Measurements from ENCODE around the gene XXYLT1.

Gene XXYLT1

DNA sequence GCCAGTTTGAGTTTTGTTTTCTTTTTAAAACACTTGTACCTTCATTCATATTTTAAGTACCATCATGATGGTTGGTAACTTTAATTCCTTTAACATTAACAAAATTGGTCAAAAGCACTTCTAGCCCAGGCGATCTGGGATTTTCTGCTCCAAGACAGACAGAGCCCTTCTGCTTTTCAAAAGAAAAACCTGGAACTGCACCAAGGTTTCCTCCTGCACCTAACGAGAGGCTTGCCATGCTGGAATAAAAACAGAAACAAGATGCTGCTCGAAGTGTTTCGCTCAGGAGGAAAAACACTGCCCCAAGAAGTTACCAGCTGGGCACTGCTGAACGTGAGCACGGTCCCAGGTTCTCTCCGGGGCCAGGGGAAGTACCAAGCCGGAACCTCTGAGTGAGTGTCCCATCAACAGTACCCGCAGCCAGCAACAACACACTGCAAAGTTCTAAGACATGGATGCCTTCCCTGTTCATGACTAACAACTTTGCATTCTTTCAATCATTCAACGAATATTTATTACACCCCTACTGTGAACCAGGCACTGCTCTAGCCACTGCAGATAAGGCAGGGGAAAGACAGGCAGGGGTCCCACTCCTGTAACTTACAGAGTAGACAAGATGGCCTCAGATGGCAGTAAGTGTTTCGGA, 98.8 kb downstream of the XXYLT1 start:
- CTCF ChIA-PET: interaction anchor here (1.0 to 4.2 kb wide), 8 partner anchors 10 to 83 kb away, joined by 3 to 19 read pairs (median 4); no protein-coding TSS in a partner anchor
- DNase-seq (ENCODE audit: extremely low spot score): no peak
- POLR2A ChIA-PET: no interaction called here
- TF ChIP-seq, protein P1, sequence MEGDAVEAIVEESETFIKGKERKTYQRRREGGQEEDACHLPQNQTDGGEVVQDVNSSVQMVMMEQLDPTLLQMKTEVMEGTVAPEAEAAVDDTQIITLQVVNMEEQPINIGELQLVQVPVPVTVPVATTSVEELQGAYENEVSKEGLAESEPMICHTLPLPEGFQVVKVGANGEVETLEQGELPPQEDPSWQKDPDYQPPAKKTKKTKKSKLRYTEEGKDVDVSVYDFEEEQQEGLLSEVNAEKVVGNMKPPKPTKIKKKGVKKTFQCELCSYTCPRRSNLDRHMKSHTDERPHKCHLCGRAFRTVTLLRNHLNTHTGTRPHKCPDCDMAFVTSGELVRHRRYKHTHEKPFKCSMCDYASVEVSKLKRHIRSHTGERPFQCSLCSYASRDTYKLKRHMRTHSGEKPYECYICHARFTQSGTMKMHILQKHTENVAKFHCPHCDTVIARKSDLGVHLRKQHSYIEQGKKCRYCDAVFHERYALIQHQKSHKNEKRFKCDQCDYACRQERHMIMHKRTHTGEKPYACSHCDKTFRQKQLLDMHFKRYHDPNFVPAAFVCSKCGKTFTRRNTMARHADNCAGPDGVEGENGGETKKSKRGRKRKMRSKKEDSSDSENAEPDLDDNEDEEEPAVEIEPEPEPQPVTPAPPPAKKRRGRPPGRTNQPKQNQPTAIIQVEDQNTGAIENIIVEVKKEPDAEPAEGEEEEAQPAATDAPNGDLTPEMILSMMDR (IDR thresholded peaks at IDR 0.05; ENCODE audit: control extremely low read depth, extremely low read depth, low read depth, missing control alignments): no peak

- CTCF ChIA-PET: interaction anchor here (1.5 kb wide), 1 partner anchor 9 kb away, joined by 3 read pairs; no protein-coding TSS in a partner anchor
- TF ChIP-seq, protein P1 (IDR thresholded peaks at IDR 0.05; ENCODE audit: control extremely low read depth, extremely low read depth, low read depth, missing control alignments): no peak
- no peak for DNase-seq (ENCODE audit: extremely low spot score)
- POLR2A ChIA-PET: no interaction called here
Observed at GRCh38 chr3:195171093-195171873, 99.7 kb downstream of the XXYLT1 start.

GRCh38 chr3:195170496-195170895, 100.5 kb downstream of the XXYLT1 start:
- DNase-seq (ENCODE audit: extremely low spot score): no peak
- POLR2A ChIA-PET: no interaction called here
- CTCF ChIA-PET: interaction anchor here (1.5 kb wide), 1 partner anchor 8 kb away, joined by 3 read pairs; no protein-coding TSS in a partner anchor
- TF ChIP-seq, protein P1 (IDR thresholded peaks at IDR 0.05; ENCODE audit: control extremely low read depth, extremely low read depth, low read depth, missing control alignments): no peak

DNA sequence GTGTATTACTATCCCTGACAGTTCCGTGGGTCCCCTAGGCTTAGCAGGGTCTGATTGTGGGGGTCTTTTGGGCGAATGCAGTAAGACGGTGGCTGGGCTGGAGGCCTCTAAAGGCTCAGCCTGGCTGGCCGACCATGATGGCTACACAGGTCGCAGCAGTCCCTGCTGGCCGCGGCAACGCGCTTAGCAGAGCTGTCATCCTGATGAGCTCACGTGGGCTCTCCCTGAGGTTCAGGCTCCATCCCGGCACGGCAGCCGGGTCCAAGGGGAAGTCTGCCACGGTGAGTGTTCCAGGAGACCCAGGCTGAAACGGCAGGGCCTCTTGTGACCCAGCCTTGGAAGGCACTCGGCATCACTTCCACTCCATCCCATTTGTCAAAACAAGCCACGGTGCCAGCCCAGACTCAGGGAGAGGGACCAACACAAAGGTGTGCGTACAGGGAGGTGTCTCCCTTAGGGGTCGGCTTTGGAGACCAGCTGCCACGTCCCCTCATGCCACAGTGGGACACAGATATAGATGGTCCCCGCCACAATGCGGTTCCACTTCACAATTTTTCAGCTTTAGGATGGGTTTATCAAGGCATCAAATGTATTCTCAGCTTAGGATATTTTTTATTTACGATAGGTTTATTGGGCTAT, 101.8 kb downstream of the XXYLT1 start:
- ChIA-PET POLR2A (no interaction called here), CTCF (interaction anchor here (1.5 kb wide), 1 partner anchor 62 kb away, joined by 6 read pairs; no protein-coding TSS in a partner anchor)
- DNase-seq (ENCODE audit: extremely low spot score): no peak
- TF ChIP-seq, protein P1 (IDR thresholded peaks at IDR 0.05; ENCODE audit: control extremely low read depth, extremely low read depth, low read depth, missing control alignments): no peak

DNA sequence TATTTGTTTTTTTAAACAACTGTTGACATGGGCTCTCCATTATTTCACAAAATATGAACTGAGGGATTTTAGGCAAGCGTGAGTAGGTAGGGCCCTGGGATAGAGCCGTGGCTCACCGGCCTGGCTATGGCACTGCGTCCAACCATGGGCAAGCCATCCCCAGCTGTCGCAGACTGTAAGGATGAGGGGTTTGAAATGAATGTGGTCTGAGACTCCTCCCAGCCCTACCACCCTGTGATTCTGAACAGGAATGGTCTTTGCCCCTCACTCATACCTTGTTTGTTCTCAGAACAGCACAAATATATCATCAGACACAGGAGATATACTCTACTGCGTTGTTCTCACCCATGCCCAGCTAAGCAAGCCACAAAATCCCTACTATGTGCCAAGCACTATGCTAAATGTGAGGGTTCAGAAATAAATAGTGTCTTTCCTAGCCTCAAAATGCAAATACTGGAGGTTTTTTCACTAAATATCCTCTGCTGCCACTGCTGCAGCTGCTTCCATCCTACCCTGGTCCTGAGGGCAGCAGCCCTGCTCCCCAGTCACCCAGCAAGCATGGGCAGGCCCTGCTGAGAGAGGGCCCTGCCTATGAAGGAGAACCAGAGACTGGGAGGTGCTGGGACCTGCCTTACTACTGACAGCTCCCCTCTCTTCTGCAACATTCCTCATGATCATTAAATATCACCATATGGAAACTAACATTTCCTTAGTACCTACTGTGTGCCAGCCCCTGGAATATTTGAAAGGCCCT, 102.8 kb downstream of the XXYLT1 start:
- ChIA-PET POLR2A (no interaction called here), CTCF (interaction anchor here (1.5 kb wide), 1 partner anchor 62 kb away, joined by 6 read pairs; no protein-coding TSS in a partner anchor)
- TF ChIP-seq, protein P1 (IDR thresholded peaks at IDR 0.05; ENCODE audit: control extremely low read depth, extremely low read depth, low read depth, missing control alignments): no peak
- no peak for DNase-seq (ENCODE audit: extremely low spot score)

GRCh38 chr3:195165790-195166189, 105.2 kb downstream of the XXYLT1 start:
- TF ChIP-seq, protein P1 (IDR thresholded peaks at IDR 0.05; ENCODE audit: control extremely low read depth, extremely low read depth, low read depth, missing control alignments): no peak
- ChIA-PET POLR2A (no interaction called here), CTCF (no interaction called here)
- DNase-seq (ENCODE audit: extremely low spot score): no peak

Measured in GM10248 (cell line).